CD4-positive, alpha-beta memory T cell (primary cell): ENCODE measurements around the gene CRYBB1. TPM values are rescaled to one million over a fixed set of nuclear protein-coding genes. Genes with fewer than 3 reads are reported as not detected.

Experiments
- CTCF ChIA-PET: fragments of 350-600 bp; sonication (Branson Sonifier 250); formaldehyde crosslinking; loops from one replicate; lab custom pipeline; 2021; ENCODE audit warnings: inconsistent platforms; ENCODE audit not compliant: partially characterized antibody; lab: Charles Lee
- POLR2A ChIA-PET: fragments of 350-600 bp; sonication (Branson Sonifier 250); formaldehyde crosslinking; loops from one replicate; lab custom pipeline; 2021; ENCODE audit not compliant: partially characterized antibody; lab: Charles Lee
- DNase-seq, 5 donors: peaks; one replicate each; pipeline versions ENCODE4 v3.0.0 to v3.0.0-alpha.2; 2020 to 2022; ENCODE audit warnings: mixed read lengths in 1 of 5
- H3K27ac ChIP-seq: one replicate; pipeline ENCODE4 v1.7.0; 2013; ENCODE audit warnings: low read depth, low read length
- H3K27me3 ChIP-seq: 2 replicates; pipeline ENCODE4 v1.7.0; 2013; ENCODE audit warnings: mild to moderate bottlenecking, low read length, moderate library complexity; ENCODE audit not compliant: insufficient read depth
- H3K36me3 ChIP-seq: 2 replicates; pipeline ENCODE4 v1.7.0; 2013; ENCODE audit warnings: mild to moderate bottlenecking, low read length, moderate library complexity; ENCODE audit not compliant: insufficient read depth
- H3K4me1 ChIP-seq: 2 replicates; pipeline ENCODE4 v1.7.0; 2013; ENCODE audit warnings: mild to moderate bottlenecking, low read length, moderate library complexity; ENCODE audit not compliant: insufficient read depth
- H3K4me3 ChIP-seq, 2 donors: one replicate each; pipeline ENCODE4 v1.7.0; 2013; ENCODE audit warnings: low read length in 2 of 2, mild to moderate bottlenecking in 1 of 2
- H3K9me3 ChIP-seq, 2 donors: one replicate each; pipeline ENCODE4 v1.7.0; 2013; ENCODE audit warnings: low read length in 2 of 2, control low read depth in 1 of 2; ENCODE audit not compliant: control insufficient read depth in 1 of 2
- H3K27ac Mint-ChIP-seq, 7 donors: one replicate each; pipeline ENCODE4 v1.8.0; 2020 to 2021; ENCODE audit warnings: mixed read lengths in 7 of 7, mild to moderate bottlenecking in 6 of 7, inconsistent platforms in 3 of 7, moderate library complexity in 3 of 7
- H3K27me3 Mint-ChIP-seq, 2 donors: one replicate each; pipeline ENCODE4 v1.8.0; 2020 to 2021; ENCODE audit warnings: mixed read lengths in 2 of 2
- H3K36me3 Mint-ChIP-seq, 2 donors: one replicate each; pipeline ENCODE4 v1.8.0; 2020 to 2021; ENCODE audit warnings: mixed read lengths in 2 of 2, inconsistent platforms in 1 of 2, mild to moderate bottlenecking in 1 of 2
- H3K4me1 Mint-ChIP-seq, 4 donors: one replicate each; pipeline ENCODE4 v1.8.0; 2020 to 2021; ENCODE audit warnings: mixed read lengths in 4 of 4, mild to moderate bottlenecking in 1 of 4
- H3K4me3 Mint-ChIP-seq, 8 donors: one replicate each; pipeline ENCODE4 v1.8.0; 2020 to 2021; ENCODE audit warnings: mixed read lengths in 8 of 8, mild to moderate bottlenecking in 7 of 8, moderate library complexity in 6 of 8, inconsistent platforms in 3 of 8
- H3K9me3 Mint-ChIP-seq, 8 donors: one replicate each; pipeline ENCODE4 v1.8.0; 2020 to 2021; ENCODE audit warnings: mixed read lengths in 8 of 8, mild to moderate bottlenecking in 5 of 8, inconsistent platforms in 3 of 8, moderate library complexity in 1 of 8
- intact Hi-C: fragments of 100-400 bp; cut with micrococcal nuclease; formaldehyde crosslinking; loops from one replicate; pipeline ENCODE4 v1.15.1; 2023
- polyA plus RNA-seq, 2 donors: library from polyadenylated mRNA; unstranded; fragments of 300-500 nt; fragmentation: Illumina TruSeq; gene quantifications; one replicate each; pipeline ENCODE4 v1.2.3, GENCODE V29; 2021
- total RNA-seq, 2 experiments: library from RNA; stranded (reverse); gene quantifications; one replicate each; pipeline ENCODE4 v1.2.3, GENCODE V29; 2021

Gene CRYBB1
- total and polyA plus RNA-seq, 4 experiments from 2014 or later, result not detected

DNA sequence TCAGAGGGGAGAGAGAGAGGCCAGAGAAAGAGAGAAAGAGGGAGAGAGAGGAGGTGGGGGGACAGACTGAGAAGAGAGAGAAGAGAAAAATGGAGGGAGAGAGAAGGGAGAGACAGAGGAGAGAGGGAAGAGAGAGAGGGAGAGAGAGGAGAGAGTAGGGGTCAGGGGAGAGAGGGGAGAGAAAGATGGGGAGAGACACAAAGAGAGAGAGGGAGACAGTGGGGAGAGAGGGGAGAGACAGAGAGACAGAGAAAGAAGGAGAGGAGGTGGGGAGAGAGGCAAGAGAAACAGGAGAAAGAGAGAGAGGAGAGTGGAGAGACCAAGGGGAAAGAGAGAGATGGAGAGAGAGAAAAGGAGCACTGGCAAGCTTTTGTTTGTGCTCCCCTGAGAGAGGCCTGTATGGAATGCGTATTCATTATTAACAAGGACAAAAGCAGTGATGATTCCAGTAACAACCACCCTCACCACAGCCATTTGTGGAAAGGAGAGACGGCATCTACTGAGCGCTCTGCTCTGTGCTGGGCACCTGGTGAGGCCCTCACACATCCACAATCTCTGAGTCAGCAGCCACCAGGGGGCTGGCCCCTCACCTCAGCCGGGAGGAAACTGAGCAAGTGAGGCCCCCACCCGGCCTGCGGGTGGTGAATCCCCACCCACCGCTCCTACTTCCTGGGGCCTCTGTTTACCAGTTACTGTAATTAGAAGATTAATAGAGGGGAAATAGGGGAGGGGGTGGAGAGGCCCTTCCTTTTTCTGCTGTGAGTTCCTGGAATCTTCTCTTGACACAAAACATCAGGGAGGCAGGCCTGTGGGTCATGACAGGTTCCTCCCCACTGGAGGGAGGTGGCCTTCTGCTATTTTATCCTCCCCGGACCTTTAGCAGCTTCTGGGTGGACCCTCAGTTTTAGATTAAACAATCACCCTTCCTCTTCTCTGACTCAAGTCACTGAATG lies 24.9 kb upstream of the CRYBB1 start:
- Histone ChIP-seq H3K9me3 (no peaks in the 10 kb centered on the region), H3K27me3 (no peaks in the 10 kb centered on the region), H3K27ac (peak overlapping the region; percentile 61), H3K4me1 (peaks cover 71% of the 10 kb centered on the region), H3K4me3 (peak overlapping the region; percentile 2 to 17), H3K36me3 (no peaks in the 10 kb centered on the region)
- Mint-ChIP-seq H3K4me1 (peaks cover 53 to 73% (median 64%) of the 10 kb centered on the region in 4 donors), H3K27me3 (no peaks in the 10 kb centered on the region), H3K9me3 (no peaks in the 10 kb centered on the region), H3K27ac (peak overlapping the region; percentile 90 to 97 (median 96)), H3K4me3 (peak overlapping the region; percentile 55 to 79 (median 70)), H3K36me3 (no peaks in the 10 kb centered on the region)
- ChIA-PET CTCF (interaction anchor here (0.7 to 1.8 kb wide), 16 partner anchors 9 to 278 kb away, joined by 3 to 7 read pairs (median 4); partner anchors contain the start of genes CRYBA4 and TFIP11), POLR2A (interaction anchor here (0.6 to 3.6 kb wide), 14 partner anchors 14 to 174 kb away, joined by 4 to 42 read pairs (median 6); partner anchors contain the start of genes HPS4, MIAT, SRRD and TPST2)
- intact Hi-C loops, result no loop called here
- peak; percentile 45 to 74 (median 51) for DNase-seq

GRCh38 chr22:26636296-26636695 lies 18.5 kb upstream of the CRYBB1 start:
- H3K27me3 Mint-ChIP-seq, result no peaks in the 10 kb centered on the region
- Histone ChIP-seq H3K27ac (no peak overlapping the region), H3K9me3 (no peaks in the 10 kb centered on the region), H3K4me3 (no peak overlapping the region), H3K36me3 (no peaks in the 10 kb centered on the region), H3K27me3 (no peaks in the 10 kb centered on the region), H3K4me1 (peaks cover 7% of the 10 kb centered on the region)
- POLR2A ChIA-PET, result no interaction called here
- CTCF ChIA-PET, result no interaction called here
- no peak overlapping the region for H3K4me3 Mint-ChIP-seq
- H3K27ac Mint-ChIP-seq, result peak overlapping the region in 2 of 7 donors; percentile 15 to 44
- peaks cover 9 to 19% (median 14%) of the 10 kb centered on the region in 4 donors for H3K4me1 Mint-ChIP-seq
- H3K36me3 Mint-ChIP-seq, result no peaks in the 10 kb centered on the region
- DNase-seq, result no peak
- intact Hi-C loops, result no loop called here
- no peaks in the 10 kb centered on the region for H3K9me3 Mint-ChIP-seq

DNA sequence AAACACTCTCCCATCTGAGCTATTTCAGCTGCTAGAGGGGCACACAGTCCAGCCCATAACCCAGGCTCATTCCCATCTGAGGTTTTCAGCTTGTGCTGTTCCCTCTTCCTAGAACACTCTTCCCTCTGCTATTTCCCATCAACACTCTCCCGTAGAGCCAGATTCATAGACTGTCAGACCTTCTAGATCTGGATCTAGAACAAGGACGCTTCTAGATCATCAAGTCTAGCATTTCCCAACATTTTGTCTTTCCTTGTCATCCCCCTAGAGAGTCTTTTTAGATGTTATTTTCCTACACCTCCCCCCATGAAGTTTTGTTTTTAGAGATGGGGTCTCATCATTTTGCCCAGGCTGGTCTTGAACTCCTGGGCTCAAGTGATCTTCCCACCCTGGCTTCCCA lies 17.3 kb upstream of the CRYBB1 start:
- H3K36me3 ChIP-seq, result no peaks in the 10 kb centered on the region
- CTCF ChIA-PET, result no interaction called here
- H3K4me3 ChIP-seq, result no peak overlapping the region
- Mint-ChIP-seq H3K27ac (no peak overlapping the region), H3K9me3 (peaks cover 0 to 4% (median 0%) of the 10 kb centered on the region in 8 donors), H3K4me3 (no peak overlapping the region), H3K36me3 (no peaks in the 10 kb centered on the region), H3K4me1 (peaks cover 1 to 10% (median 8%) of the 10 kb centered on the region in 4 donors), H3K27me3 (no peaks in the 10 kb centered on the region)
- POLR2A ChIA-PET, result no interaction called here
- H3K27me3 ChIP-seq, result no peaks in the 10 kb centered on the region
- H3K27ac ChIP-seq, result no peak overlapping the region
- DNase-seq, result no peak
- H3K9me3 ChIP-seq, result no peaks in the 10 kb centered on the region
- intact Hi-C loops, result no loop called here
- no peaks in the 10 kb centered on the region for H3K4me1 ChIP-seq

GRCh38 chr22:26634189-26634588 lies 16.4 kb upstream of the CRYBB1 start:
- no peaks in the 10 kb centered on the region for H3K4me1 ChIP-seq
- H3K27me3 ChIP-seq, result no peaks in the 10 kb centered on the region
- Mint-ChIP-seq H3K4me3 (no peak overlapping the region), H3K9me3 (peaks cover 0 to 4% (median 0%) of the 10 kb centered on the region in 8 donors), H3K27ac (peak overlapping the region in 1 of 7 donors; percentile 47), H3K27me3 (no peaks in the 10 kb centered on the region), H3K36me3 (no peaks in the 10 kb centered on the region), H3K4me1 (peaks cover 1 to 10% (median 7%) of the 10 kb centered on the region in 4 donors)
- H3K36me3 ChIP-seq, result no peaks in the 10 kb centered on the region
- intact Hi-C loops, result no loop called here
- POLR2A ChIA-PET, result no interaction called here
- no peak for DNase-seq
- CTCF ChIA-PET, result no interaction called here
- H3K4me3 ChIP-seq, result no peak overlapping the region
- no peaks in the 10 kb centered on the region for H3K9me3 ChIP-seq
- H3K27ac ChIP-seq, result no peak overlapping the region

- H3K27ac Mint-ChIP-seq, result peak overlapping the region in 3 of 7 donors; percentile 3 to 58 (median 32)
- POLR2A ChIA-PET, result no interaction called here
These were observed 14.8 kb upstream of the CRYBB1 start for GRCh38 chr22:26632422-26633155.

DNA sequence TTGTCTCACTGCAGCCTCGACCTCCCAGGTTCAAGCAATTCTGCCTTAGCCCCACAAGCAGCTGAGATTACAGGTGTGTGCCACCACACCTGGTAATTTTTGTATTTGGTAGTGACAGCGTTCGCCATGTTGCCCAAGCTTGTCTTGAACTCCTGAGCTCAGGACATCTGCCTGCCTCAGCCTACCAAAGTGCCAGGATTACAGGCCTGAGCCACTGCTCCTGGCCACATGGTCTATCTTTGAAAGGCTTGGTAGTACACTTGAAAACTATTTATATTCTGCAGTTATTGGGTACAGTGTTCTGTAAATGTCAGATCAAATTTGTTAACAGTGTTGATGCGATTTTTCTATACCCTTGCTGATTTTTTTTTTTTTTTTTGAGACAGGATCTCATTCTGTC lies 13.5 kb upstream of the CRYBB1 start:
- Histone ChIP-seq H3K9me3 (no peaks in the 10 kb centered on the region), H3K27ac (no peak overlapping the region), H3K4me3 (no peak overlapping the region), H3K27me3 (no peaks in the 10 kb centered on the region), H3K36me3 (no peaks in the 10 kb centered on the region), H3K4me1 (no peaks in the 10 kb centered on the region)
- ChIA-PET POLR2A (no interaction called here), CTCF (interaction anchor here (0.9 to 1.0 kb wide), 2 partner anchors 16 to 48 kb away, joined by 3 read pairs; no protein-coding TSS in a partner anchor)
- no peaks in the 10 kb centered on the region for H3K27me3 Mint-ChIP-seq
- H3K36me3 Mint-ChIP-seq, result no peaks in the 10 kb centered on the region
- no peak for DNase-seq
- no peak overlapping the region for H3K4me3 Mint-ChIP-seq
- H3K27ac Mint-ChIP-seq, result no peak overlapping the region
- H3K4me1 Mint-ChIP-seq, result peaks cover 4 to 12% (median 8%) of the 10 kb centered on the region in 4 donors
- intact Hi-C loops, result no loop called here
- peaks cover 0 to 4% (median 0%) of the 10 kb centered on the region in 8 donors for H3K9me3 Mint-ChIP-seq

More at GRCh38 chr22:26632422-26633155, 14.8 kb upstream of the CRYBB1 start:
- Mint-ChIP-seq H3K9me3 (peaks cover 0 to 4% (median 0%) of the 10 kb centered on the region in 8 donors), H3K27me3 (no peaks in the 10 kb centered on the region), H3K4me3 (no peak overlapping the region), H3K4me1 (peaks cover 1 to 10% (median 8%) of the 10 kb centered on the region in 4 donors), H3K36me3 (no peaks in the 10 kb centered on the region)
- CTCF ChIA-PET, result interaction anchor here (1.5 kb wide), 1 partner anchor 11 kb away, joined by 3 read pairs; no protein-coding TSS in a partner anchor
- no peak for DNase-seq
- Histone ChIP-seq H3K27me3 (no peaks in the 10 kb centered on the region), H3K4me3 (no peak overlapping the region), H3K4me1 (no peaks in the 10 kb centered on the region), H3K36me3 (no peaks in the 10 kb centered on the region), H3K9me3 (no peaks in the 10 kb centered on the region), H3K27ac (no peak overlapping the region)
- intact Hi-C loops, result no loop called here
